Activated T-helper 1 cell treated with anti-CD3 and anti-CD28 coated beads, Interleukin-12 subunit alpha, Interleukin-12 subunit beta, Interleukin-2, Interleukin-4 antibody, amounts not matched to agents 30 ng/mL and 10 ng/mL and 1 ng/mL, durations not matched to agents 14 hours and 24 hours and 36 hours (primary cell): ENCODE measurements around the gene SP9. TPM values are rescaled to one million over a fixed set of nuclear protein-coding genes. Genes with fewer than 3 reads are reported as not detected.

Experiments used
- DNase-seq: peaks from one replicate; pipeline ENCODE4 v3.0.0; 2021; ENCODE audit warnings: low spot score
- H3K27ac Mint-ChIP-seq: one replicate; pipeline ENCODE4 v1.8.0; 2021; ENCODE audit warnings: mild to moderate bottlenecking, mixed read lengths
- H3K27me3 Mint-ChIP-seq: one replicate; pipeline ENCODE4 v1.8.0; 2022; ENCODE audit warnings: mild to moderate bottlenecking, moderate library complexity, mixed read lengths; ENCODE audit not compliant: insufficient read depth
- H3K36me3 Mint-ChIP-seq: one replicate; pipeline ENCODE4 v1.8.0; 2021; ENCODE audit warnings: low read depth, mixed read lengths
- H3K4me1 Mint-ChIP-seq: one replicate; pipeline ENCODE4 v1.8.0; 2021; ENCODE audit warnings: low read depth, mixed read lengths
- H3K4me3 Mint-ChIP-seq: one replicate; pipeline ENCODE4 v1.8.0; 2021; ENCODE audit warnings: mild to moderate bottlenecking, moderate library complexity, mixed read lengths
- H3K9me3 Mint-ChIP-seq: one replicate; pipeline ENCODE4 v1.8.0; 2021; ENCODE audit warnings: mixed read lengths
- intact Hi-C: fragments of 100-400 bp; cut with micrococcal nuclease; formaldehyde crosslinking; loops from one replicate; pipeline ENCODE4 v1.15.1; 2024
- total RNA-seq: library from RNA; stranded (reverse); gene quantifications from 2 replicates; pipeline ENCODE4 v1.2.3, GENCODE V29; 2022

Gene SP9
- total RNA-seq = not detected in 2 replicates

DNA sequence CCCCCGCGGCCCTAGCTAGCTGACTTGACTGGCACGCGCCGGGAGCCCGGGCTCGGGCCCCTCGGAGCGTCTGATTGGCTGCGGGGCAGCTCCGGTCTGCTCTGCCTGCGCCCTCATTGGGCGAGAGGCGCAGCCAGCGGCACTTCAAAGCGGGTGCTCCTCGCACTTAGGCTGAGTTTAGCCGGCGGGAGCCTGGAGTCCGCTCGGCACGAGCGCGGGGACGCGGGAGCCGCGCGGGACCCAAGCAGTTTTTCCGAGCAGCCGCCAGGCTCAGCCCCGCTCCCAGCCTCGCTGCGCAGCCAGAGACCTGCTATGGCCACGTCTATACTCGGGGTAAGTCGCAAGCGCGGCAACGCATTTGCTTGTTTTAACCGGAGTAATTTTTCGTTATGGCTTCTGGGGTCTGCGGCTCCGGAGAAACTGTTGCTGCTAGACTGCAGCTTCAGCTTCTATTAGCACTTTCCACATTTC, at the start of gene SP9:
SP9 (plus strand) TSS at position 174 of the 471 bp plus-strand sequence; CDS start at position 313, 139 bp downstream.
- no peaks in the 10 kb centered on the region for H3K9me3 Mint-ChIP-seq

DNA sequence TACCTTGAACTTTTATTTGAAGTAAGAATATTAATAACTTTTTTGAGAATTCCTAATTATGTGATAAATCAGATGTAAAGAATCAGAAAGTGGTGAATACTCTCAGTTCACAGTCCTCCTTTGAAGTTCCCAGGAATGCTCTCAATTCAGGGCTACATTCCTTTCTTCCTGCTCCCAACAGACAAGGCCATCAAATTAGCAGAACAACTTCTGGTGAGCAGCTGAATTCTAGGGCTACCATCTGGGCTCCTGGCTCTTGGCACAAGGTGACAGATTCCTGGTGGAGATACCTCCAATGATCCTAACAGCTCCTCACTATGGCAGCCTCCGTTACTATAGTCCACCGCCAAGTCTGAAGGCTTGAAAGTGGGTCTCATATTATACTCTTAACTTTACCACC, 48.6 kb upstream of the SP9 start:
- Mint-ChIP-seq H3K27ac (no peak overlapping the region), H3K4me1 (no peaks in the 10 kb centered on the region), H3K27me3 (peaks cover 15% of the 10 kb centered on the region), H3K9me3 (peaks cover 3% of the 10 kb centered on the region), H3K4me3 (no peak overlapping the region), H3K36me3 (no peaks in the 10 kb centered on the region)
- no peak for DNase-seq
- intact Hi-C loops = no loop called here

More for the DNA sequence above, at the start of gene SP9:
- intact Hi-C loops = loop anchor here (2.0 to 5.0 kb wide), 2 partner anchors 1744 to 1827 kb away; no protein-coding TSS in a partner anchor
- H3K27me3 Mint-ChIP-seq = peaks cover 77% of the 10 kb centered on the region
- peaks cover 28% of the 10 kb centered on the region for H3K4me1 Mint-ChIP-seq
- peak within 1 kb of the TSS; percentile 81 for H3K27ac Mint-ChIP-seq
- no peak for DNase-seq
- H3K4me3 Mint-ChIP-seq = peak within 1 kb of the TSS; percentile 53
- no peaks in the 10 kb centered on the region for H3K36me3 Mint-ChIP-seq

DNA sequence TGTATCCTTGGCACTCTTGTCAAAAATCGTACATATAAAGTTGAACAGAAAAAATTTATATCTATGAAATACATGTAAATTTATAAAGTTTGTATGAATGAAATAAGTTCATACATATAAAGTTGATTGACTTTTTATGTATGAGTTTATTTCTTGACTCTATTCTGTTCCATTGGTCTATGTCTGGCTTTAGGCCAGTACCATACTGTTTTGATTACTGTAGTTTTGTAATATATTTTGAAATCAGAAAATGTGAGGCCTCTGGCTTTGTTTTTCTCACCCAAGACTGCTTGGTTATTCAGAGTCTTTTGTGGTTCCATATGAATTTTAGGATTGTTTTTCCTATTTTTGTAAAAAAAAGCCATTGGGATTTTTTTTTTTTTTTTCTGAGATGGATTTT, 41.8 kb upstream of the SP9 start:
- Mint-ChIP-seq H3K36me3 (no peaks in the 10 kb centered on the region), H3K27ac (no peak overlapping the region), H3K4me1 (no peaks in the 10 kb centered on the region), H3K4me3 (no peak overlapping the region), H3K27me3 (peaks cover 3% of the 10 kb centered on the region), H3K9me3 (peaks cover 4% of the 10 kb centered on the region)
- intact Hi-C loops = no loop called here
- DNase-seq = no peak

DNA sequence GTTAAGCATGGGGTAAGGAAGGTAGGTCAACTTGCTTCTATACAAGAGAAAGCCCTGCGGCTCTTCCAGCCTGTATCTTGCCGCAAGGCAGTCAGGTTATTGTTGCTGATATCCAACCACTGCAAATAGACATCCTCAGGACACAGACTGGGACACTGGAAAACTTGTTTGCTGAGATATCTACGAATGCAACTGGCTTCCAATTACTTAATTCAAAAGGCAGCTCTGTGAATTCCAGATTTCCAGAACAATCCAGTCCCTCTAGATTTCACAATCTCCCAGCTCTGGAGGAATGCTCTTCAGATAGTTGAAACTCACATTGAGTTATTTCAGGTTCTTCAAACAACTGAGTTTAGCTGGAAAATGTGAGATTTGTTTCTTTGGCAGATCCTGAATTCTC, 34.6 kb upstream of the SP9 start:
- no peak for DNase-seq
- H3K36me3 Mint-ChIP-seq = no peaks in the 10 kb centered on the region

DNA sequence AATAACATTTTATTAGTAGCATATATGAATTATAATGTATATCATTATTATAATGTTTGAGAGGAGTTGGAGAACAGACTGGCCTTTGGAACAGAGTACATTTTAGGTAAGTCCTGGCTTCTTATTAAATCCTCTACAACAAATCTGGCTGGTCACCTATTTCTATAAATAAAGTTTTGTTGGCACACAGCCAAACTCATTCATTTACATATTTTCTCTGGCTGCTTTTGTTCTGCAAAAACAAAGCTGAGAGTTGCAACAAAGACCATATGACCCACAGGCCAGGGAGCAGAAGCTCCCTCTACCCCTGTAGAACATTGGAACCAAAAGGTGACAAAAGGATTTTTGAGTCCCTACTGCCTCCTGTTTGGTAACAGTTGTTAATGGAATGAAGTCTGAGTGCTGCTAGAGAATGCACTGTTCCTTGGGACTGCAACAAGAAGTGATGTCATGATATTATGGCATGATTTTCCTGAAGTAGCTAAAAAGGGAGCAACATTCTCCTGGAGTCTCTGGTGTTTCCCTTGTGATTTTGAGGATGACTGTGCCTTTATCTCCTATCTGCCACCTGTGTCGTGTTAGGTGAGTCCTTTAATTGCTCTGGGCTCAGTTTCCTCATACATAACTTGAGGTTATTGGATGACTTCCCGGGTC, 22.0 kb upstream of the SP9 start:
- peaks cover 47% of the 10 kb centered on the region for H3K27me3 Mint-ChIP-seq
- H3K4me3 Mint-ChIP-seq = no peak overlapping the region
- no peaks in the 10 kb centered on the region for H3K36me3 Mint-ChIP-seq
- no peak overlapping the region for H3K27ac Mint-ChIP-seq
- DNase-seq = no peak
- intact Hi-C loops = no loop called here
- no peaks in the 10 kb centered on the region for H3K9me3 Mint-ChIP-seq
- no peaks in the 10 kb centered on the region for H3K4me1 Mint-ChIP-seq

More for the DNA sequence above, 34.6 kb upstream of the SP9 start:
- Mint-ChIP-seq H3K27me3 (peaks cover 13% of the 10 kb centered on the region), H3K4me3 (no peak overlapping the region), H3K4me1 (no peaks in the 10 kb centered on the region), H3K27ac (no peak overlapping the region), H3K9me3 (no peaks in the 10 kb centered on the region)
- intact Hi-C loops = no loop called here

DNA sequence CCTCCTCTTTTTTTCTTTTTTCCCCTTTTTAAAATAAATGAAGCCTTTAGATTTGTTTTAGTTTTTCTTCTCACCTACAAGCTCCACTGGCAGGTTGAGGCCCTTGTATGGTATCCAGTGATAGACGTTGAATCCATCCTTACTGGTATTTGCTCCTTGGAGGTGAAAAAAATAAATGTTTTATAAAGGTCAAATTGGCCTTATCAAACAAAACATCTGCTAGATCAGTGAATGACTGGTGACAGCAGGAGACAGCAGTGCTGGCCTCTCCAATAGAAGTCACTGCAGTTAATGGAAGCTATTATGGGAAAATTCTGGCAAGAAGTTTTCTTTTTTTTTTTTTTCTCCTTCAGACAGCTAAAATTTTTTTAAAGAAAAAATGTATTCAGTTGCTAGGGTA, 12.6 kb upstream of the SP9 start:
- Mint-ChIP-seq H3K9me3 (no peaks in the 10 kb centered on the region), H3K4me3 (no peak overlapping the region), H3K27me3 (peaks cover 73% of the 10 kb centered on the region), H3K27ac (no peak overlapping the region), H3K36me3 (no peaks in the 10 kb centered on the region), H3K4me1 (peaks cover 6% of the 10 kb centered on the region)
- intact Hi-C loops = no loop called here
- DNase-seq = no peak

DNA sequence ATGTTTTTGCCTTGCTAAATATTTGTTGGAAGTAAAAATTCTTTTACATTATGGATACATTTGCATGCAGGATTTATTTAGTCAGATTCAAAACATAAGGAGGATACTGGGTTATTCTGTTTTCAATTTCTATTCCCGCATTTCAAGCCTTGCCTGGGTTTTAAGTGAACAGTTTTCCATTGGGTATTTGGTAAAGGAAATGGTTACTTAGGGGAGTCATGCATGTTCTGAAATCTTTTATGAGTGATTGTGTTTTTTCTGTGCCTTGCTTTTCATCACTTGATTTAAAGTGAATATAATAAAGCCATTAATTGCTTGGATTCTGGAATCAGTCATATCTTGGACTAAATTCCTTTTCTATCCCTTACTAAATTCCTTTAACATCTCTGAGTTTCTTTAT, 12.0 kb upstream of the SP9 start:
- DNase-seq = no peak
- H3K36me3 Mint-ChIP-seq = no peaks in the 10 kb centered on the region

DNA sequence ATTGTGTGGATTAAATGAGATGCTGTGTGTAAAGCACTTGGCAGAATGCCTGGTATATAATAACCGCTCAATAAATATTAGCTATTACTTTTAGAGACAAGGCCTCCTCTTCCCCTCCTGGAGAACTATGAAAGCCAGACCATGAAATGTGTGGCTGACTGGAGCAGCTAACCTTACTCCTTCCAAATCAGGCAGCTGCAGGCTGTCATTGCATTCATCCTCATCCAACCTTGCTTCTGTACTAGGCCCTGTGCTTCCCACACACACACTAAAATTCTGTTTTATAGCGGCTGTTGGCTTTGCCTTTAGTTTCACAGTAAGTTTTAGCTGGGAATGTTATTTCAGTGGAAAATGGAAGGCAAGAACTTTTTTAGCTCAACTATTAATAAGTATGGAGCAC, 10.2 kb upstream of the SP9 start:
- H3K4me3 Mint-ChIP-seq = no peak overlapping the region
- H3K27ac Mint-ChIP-seq = no peak overlapping the region
- DNase-seq = no peak
- H3K27me3 Mint-ChIP-seq = peaks cover 80% of the 10 kb centered on the region
- intact Hi-C loops = no loop called here
- H3K36me3 Mint-ChIP-seq = no peaks in the 10 kb centered on the region
- no peaks in the 10 kb centered on the region for H3K9me3 Mint-ChIP-seq
- peaks cover 15% of the 10 kb centered on the region for H3K4me1 Mint-ChIP-seq

More for the DNA sequence above, 12.0 kb upstream of the SP9 start:
- no peak overlapping the region for H3K4me3 Mint-ChIP-seq
- H3K9me3 Mint-ChIP-seq = no peaks in the 10 kb centered on the region
- H3K4me1 Mint-ChIP-seq = peaks cover 12% of the 10 kb centered on the region
- intact Hi-C loops = no loop called here
- peaks cover 77% of the 10 kb centered on the region for H3K27me3 Mint-ChIP-seq
- H3K27ac Mint-ChIP-seq = no peak overlapping the region

DNA sequence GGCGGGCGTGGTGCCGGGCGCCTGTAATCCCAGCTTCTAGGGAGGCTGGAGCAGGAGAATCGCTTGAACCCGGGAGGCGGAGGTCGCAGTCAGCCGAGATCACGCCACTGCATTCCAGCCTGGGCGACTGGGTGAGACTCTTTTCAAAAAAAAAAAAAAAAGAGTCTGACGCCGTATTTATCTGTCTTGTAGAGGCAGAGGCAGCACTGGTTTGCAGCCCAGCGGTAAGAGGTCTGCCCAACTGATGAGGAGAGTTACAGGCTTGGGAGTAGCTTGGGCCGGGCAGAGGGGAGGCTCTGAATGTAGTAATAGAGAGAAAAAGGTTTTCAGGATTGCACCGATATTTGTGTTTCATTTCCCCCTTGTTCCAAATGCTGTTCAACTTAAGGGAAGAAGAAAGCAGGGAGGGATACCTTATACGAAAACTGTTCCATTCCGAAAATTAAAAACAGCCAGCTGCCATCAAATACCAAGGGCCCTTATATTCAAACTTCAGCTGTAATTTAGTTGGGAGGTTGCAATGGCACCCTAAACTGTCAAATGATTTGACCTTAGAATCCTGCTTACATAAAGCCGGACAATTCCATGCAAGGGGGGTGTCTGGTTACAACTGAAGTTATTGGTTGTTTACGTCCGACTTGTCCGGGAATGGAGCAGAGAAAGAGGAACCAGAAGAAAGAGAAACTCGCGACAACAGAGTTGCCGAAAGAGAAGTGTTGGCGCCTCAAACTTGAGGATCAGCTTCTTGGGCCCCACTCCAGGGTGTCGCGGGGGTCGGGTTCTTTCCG, 9.2 kb upstream of the SP9 start:
- Mint-ChIP-seq H3K27ac (no peak overlapping the region), H3K27me3 (peaks cover 87% of the 10 kb centered on the region), H3K4me1 (peaks cover 15% of the 10 kb centered on the region), H3K9me3 (no peaks in the 10 kb centered on the region), H3K4me3 (peak overlapping the region; percentile 77), H3K36me3 (no peaks in the 10 kb centered on the region)
- intact Hi-C loops = loop anchor here (5.0 kb wide), 2 partner anchors 168 to 1847 kb away; no protein-coding TSS in a partner anchor
- no peak for DNase-seq

DNA sequence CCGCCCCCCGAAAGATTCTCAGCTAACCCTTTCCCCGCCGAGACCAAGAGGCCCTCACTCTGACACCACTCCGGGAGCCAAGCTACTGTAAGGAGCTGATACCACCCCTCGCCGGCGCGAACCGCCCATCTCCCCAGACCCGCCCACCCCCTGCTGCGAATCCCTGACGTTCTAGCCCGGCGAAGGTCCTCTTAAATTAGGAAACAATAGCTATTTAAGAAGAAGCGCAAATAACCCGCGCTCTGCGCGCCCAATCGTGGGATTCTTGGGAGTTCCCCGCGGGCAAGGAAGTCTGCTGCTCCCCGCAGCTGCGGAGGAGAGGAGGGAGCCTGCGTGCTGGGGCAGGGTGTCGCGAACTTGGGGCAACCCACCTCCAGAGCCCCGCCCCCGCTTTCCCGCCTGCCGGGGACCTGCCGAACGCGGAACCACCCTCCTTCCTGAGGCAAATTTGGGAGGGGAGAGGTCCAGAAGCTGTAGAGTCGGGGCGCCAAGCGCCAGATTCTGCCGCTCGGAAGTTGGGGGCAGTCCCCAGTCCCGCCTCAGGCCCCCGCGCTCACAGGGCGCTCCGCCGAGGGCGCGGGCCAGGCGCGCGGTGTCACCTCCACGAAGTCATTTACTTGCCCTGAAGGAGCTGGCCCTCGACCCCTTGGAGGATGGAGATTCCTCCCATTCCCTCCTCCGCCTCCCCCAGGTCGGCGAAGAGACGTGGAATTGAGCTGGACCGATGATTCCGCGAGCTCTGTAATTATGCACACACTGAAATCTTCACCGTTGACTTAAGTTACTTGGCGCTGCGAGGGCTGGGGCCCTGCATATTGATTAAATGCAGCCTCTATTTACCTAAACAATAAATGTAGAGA, 8.4 kb upstream of the SP9 start:
- Mint-ChIP-seq H3K27me3 (peaks cover 88% of the 10 kb centered on the region), H3K4me3 (peak overlapping the region; percentile 77), H3K36me3 (no peaks in the 10 kb centered on the region), H3K27ac (peak overlapping the region; percentile 35), H3K9me3 (no peaks in the 10 kb centered on the region), H3K4me1 (peaks cover 15% of the 10 kb centered on the region)
- no peak for DNase-seq
- intact Hi-C loops = loop anchor here (1.0 to 5.0 kb wide), 3 partner anchors 15 to 1846 kb away; no protein-coding TSS in a partner anchor

DNA sequence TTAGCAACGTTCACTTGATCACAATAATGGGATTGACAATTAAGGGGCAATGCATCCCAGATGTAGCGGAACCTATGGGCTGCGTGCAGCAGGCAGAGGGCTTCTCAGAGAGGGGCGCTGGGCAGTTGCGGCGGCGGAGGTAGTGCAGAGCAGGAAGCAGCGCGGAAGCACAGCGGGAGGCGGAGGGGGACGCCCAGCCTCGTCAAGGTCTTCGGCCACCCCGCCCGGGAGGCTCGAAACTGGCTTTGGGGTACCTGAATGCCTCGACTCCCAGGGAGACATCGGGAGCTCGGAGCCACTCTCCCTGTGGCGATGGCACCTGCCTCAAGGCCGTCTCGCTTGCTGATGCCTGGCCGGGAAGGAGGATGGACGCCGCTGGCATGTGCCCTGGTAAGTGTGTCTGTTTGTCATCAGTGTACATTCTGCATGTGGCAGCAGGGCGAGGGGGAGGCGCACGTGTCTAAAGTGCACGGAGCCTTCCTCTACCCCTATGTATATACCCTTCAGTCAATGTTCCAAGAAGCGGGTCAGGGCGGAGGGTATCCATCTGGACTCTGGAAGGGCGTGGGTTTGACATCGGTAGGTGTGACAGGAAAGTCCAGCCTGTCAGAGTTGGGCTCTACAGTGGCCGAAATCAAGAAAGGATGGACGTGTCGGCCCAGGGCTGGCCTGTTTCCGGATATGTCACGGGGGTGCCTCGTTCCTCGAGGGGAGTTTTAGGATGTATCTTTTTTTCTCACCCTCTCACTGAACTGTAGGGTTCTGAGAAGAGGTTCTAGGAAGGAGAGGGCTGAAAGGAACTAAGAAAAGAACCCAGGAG, 7.5 kb upstream of the SP9 start:
- H3K4me3 Mint-ChIP-seq = peak overlapping the region; percentile 77
- no peaks in the 10 kb centered on the region for H3K9me3 Mint-ChIP-seq
- peaks cover 88% of the 10 kb centered on the region for H3K27me3 Mint-ChIP-seq
- peaks cover 15% of the 10 kb centered on the region for H3K4me1 Mint-ChIP-seq
- H3K36me3 Mint-ChIP-seq = no peaks in the 10 kb centered on the region
- H3K27ac Mint-ChIP-seq = peak overlapping the region; percentile 43
- no peak for DNase-seq
- intact Hi-C loops = loop anchor here (1.0 to 5.0 kb wide), 3 partner anchors 14 to 1845 kb away; no protein-coding TSS in a partner anchor

DNA sequence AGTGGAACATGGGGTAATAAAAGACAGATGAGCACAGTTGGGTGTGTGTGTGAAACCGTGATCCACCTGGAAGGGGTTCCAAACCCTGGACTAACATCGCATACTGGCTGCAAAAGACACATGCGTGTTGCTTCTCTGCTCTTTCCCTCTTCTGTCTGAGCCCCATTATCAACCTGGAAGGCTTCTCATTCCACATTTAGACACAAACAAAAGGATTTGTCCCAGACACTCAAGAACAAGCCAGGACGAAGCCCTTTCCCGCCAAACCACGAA, 7.0 kb upstream of the SP9 start:
- no peak overlapping the region for H3K4me3 Mint-ChIP-seq
- peaks cover 88% of the 10 kb centered on the region for H3K27me3 Mint-ChIP-seq
- intact Hi-C loops = loop anchor here (1.0 to 5.0 kb wide), 3 partner anchors 14 to 1845 kb away; no protein-coding TSS in a partner anchor
- H3K36me3 Mint-ChIP-seq = no peaks in the 10 kb centered on the region
- H3K9me3 Mint-ChIP-seq = no peaks in the 10 kb centered on the region
- peak overlapping the region; percentile 43 for H3K27ac Mint-ChIP-seq
- DNase-seq = no peak
- peaks cover 21% of the 10 kb centered on the region for H3K4me1 Mint-ChIP-seq
